GM19372 (cell line): ENCODE data around the gene GULP1.
A peak's percentile ranks its signal among the peaks of the same experiment; 100 is the strongest.
"Not testable (repeated sequence)": the region's sequence is repeated elsewhere in the genome, so short reads cannot be mapped to it uniquely, and the experiment has no call there.

Experiments used
- ATAC-seq: cut with Tn5 transposase; IDR thresholded peaks from one replicate; pipeline ENCODE4 v1.9.1; 2021; ENCODE audit warnings: mild to moderate bottlenecking, low read depth, moderate library complexity; ENCODE audit not compliant: unreplicated experiment

Gene GULP1

DNA sequence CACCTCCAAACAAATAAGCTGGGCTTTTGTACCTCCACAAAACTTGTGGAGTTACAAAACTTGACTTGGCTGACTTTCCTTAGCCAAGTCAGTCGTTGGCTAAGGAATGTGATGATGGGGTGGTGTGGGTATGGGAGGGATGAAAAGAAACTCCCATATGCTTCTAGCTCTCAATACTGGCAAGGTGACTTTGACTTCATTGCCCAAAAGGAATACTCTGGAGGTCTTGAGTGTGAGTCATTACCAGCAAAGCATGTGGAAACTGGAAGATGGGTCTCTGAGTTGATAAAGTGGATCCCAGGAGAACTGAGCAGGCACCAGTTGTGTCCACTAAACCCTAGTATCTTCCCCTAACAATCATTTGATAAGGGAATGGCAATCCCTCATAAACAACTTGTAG is 226.7 kb downstream of the GULP1 start:
- ATAC-seq = no peak

DNA sequence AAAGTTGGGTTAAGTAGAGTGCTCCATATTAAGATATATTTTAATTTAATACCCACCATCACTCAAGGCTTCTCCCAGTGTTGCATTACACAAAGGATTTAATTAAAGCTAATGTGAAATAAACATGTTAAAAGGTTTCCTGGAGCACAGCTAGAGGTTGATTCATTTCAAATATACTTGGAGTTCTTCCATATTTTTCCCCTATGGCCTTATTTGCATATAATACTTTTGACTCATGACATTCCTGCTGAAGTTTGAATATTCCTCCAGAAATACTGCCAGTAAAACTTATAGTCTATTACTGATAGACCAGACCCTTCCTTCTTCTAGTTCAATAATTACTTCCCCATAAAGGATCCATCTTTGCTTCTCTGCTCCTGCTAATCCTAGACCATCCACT is 227.5 kb downstream of the GULP1 start:
- ATAC-seq = no peak

GRCh38 chr2:188522517-188522916 is 230.8 kb downstream of the GULP1 start:
- no peak for ATAC-seq

GRCh38 chr2:188523919-188524318 is 232.2 kb downstream of the GULP1 start:
- ATAC-seq = no peak

DNA sequence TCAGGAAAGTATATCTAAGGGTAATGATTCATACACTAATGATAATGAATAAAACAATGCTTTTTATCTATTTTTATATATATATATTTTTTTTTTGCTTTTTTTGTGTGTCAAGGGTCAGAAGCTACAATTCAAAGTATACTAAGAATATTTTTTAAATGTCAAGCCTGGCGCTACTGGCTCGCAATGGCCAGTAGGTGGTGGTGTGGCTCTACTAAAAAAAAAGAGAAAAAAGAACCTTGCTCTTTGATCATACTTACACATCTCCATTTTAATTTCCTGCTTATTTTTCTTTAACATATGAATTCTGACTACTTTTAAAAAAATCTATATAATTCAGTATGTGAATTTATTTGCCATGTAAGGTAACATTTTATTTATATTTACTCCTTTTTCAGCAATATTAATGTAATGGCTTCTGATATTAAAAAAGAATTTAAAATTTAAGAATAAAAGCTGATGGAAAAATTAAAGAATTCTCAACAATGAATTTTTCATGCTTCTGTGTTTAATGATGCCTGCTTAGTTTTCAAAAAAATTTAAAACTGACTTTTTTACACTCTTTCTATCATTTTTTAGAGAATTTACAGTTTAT is 232.9 kb downstream of the GULP1 start:
- ATAC-seq = peak; percentile 76

DNA sequence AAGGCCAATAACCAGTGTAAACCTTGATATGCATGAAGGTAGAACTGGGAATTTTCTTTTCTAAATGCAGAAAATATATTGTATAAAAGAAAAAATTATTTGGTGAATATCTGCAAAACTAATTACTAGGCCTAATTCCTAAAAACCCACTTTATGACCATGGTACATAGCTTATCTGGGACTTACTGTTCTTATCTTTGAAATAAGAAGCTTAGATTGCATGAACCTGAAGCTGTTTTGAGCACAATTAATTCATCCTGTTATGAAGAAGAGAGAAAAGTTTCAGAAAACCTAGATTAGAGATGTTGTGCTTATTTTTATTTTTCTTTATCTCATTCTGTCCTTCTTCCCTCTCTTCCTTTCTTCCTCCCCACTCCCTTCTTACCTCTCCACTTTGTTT is 235.0 kb downstream of the GULP1 start:
- ATAC-seq = no peak

DNA sequence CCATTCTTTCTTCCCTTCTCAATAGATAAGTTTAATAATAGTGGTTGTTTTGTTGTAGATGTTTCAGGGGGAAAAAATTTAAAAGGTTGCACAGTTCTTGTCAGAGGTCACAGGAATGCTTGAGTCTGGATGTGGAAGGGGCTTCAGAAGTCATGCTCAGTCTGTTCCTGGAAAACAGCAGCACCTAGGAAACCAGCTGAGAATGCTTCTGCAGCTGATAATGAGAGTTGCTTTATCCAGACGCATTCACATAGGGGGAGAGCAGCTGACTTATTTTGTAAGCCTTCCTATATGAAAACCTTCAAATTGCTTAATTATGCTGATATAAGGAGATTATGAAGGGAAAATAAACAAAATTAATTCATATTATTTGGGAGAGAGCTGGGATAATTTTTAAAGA is 235.5 kb downstream of the GULP1 start:
- no peak for ATAC-seq

- ATAC-seq = no peak
These were observed 235.9 kb downstream of the GULP1 start for GRCh38 chr2:188527581-188527993.

GRCh38 chr2:188529710-188530109 is 238.0 kb downstream of the GULP1 start:
- ATAC-seq = no peak

DNA sequence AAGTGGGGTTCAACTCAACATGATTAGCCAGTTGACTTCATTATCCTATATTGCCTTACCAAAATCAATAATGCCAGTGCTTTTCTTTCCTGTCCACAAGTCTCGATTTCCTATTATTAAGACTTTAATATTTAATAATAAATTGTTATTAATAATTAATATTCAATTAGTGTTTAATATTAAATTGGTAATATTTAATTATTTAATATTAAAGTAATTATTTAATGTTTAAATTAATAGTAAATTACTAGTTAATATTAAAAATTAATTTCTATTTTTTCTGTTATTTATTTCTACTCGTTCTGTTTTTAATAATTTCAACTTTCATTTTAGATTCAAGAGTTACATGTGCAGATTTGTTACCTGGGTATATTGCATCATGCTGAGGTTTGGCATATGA is 243.2 kb downstream of the GULP1 start:
- ATAC-seq = no peak

GRCh38 chr2:188551671-188552070 is 260.0 kb downstream of the GULP1 start:
- no peak for ATAC-seq

DNA sequence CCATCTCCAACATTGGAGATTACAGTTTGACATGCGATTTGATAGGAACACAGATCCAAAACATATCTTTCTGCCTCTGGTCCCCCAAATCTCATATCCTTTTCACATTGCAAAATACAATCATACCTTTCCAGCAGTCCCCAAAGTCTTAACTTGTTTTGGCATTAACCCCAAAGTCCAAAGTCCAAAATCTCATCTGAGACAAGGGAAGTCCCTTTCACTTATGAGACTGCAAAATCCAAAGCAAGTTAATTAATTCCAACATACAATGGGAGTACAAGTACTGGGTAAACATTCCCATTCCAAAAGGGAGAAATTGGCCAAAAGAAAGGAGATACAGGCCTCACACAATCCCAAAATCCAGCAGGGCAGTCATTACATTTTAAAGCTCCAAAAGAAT is 265.4 kb downstream of the GULP1 start:
- ATAC-seq = no peak

GRCh38 chr2:188559455-188559854 is 267.8 kb downstream of the GULP1 start:
- ATAC-seq = not testable (repeated sequence)

DNA sequence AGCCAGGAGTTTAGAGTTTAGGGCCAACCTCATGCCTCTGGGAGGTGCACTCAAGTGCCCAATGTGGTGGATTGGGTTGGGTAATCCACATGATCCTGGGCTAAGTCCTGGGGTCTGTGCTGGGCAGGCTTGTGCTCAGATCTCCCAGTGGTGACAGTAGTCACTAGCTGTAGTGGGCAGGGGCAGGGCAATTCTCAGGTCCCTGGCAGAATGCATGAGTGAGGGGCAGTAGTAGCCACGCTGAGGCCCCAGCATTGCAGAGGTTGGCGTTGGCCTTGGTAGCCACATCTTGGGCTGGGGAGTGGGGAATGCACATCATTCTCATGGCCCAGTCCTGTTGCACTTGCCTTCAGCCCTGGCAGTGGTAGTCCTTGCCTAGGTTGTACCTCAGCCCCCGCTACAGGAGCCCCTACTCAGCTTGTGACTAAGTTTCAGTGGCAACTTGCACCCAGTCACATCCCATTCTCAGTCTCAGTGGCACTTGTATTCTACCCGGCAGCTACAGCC is 269.9 kb downstream of the GULP1 start:
- ATAC-seq = no peak

- ATAC-seq = no peak
These were observed 277.9 kb downstream of the GULP1 start for GRCh38 chr2:188569431-188570165.

DNA sequence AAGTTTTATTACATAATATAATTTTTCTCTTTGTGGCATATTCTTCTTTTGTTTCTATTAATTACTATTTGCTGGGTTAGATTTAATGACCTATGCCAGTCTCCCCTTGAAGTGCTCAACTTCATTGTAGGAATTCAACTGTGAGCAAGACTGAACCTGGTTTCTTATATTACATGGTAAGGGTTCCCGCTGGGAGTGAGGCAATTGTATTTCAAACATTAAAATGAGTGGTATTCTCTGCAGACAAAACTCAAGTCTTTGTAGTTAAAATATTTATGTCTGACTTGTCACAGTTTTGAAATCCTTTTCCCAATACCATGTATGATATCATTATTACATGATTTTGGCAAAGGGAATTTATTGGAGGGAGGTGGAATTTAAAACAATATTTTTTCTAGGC is 278.7 kb downstream of the GULP1 start:
- no peak for ATAC-seq

DNA sequence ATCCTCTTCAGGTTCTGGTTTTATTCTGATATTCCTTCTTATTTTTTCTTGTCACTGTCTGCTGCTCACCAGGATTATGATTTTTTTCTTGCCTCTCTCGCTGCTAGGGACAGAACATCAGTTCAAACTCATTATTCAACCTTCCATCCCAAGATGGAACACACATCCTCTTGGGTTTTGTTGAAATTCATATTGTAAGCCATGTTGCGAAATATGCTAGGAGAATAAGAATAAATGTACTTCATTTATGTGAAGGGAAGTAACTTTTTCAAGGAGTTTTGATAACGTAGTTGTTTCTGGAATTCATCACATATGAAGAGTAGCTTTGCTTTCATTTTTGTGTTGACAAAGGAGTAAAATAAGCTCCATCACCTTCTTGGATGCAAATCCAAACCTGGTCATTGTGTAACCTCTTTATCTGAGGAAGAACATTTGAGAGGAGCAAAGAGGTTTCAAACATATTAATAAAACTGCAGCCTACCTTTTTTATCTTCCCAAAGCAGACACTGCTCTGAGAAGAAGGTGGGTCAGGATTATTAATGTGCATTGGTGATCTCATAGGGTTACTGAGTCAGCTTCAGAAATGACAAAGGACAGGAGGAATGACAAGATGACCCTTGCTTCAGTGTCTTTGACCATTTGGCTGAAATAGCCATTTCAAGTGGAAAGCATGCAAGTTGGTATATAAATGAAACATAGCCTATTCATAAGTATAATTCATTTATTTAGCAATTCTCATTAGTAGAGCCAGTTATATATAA is 280.0 kb downstream of the GULP1 start:
- no peak for ATAC-seq

DNA sequence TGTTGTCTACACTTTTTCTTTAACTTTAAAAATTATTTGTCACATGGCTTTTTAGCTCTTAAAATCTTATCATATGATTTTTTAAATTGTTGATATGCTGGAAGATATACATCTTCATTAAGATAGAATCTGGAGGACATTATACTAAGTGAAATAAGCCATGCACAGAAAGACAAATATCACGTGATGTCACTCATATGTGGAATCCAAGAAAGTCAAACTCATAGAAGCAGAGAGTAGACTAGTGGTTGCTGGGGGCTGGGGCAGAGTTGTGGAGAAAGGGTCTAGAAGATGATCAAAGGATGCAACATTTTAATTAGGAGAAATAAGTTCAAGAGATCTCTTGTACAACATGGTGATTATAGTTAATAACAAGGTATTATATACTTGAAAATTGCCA is 280.9 kb downstream of the GULP1 start:
- no peak for ATAC-seq

GRCh38 chr2:188573453-188573852 is 281.8 kb downstream of the GULP1 start:
- ATAC-seq = no peak

GRCh38 chr2:188576006-188576405 is 284.3 kb downstream of the GULP1 start:
- ATAC-seq = no peak

DNA sequence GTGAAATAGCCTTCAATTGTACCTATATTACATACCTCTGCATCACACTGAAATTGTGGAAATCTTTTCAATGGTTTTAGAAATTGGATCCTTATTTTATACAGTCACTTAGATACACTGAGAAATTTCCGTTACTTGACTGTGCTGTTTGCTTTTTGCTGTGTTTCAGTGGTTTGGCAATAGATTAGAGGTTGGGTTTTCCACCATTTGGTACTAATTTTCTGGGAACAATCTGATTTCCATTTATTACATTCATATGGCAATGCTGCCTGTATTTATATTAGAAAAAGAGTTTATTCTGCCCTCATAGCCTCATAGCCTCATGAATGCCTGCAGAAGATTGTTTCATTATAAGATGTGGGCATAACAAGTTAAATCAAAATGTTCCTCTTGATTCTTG is 285.0 kb downstream of the GULP1 start:
- ATAC-seq = no peak
